Measurements from ENCODE around the gene HOXA4.

Gene HOXA4

DNA sequence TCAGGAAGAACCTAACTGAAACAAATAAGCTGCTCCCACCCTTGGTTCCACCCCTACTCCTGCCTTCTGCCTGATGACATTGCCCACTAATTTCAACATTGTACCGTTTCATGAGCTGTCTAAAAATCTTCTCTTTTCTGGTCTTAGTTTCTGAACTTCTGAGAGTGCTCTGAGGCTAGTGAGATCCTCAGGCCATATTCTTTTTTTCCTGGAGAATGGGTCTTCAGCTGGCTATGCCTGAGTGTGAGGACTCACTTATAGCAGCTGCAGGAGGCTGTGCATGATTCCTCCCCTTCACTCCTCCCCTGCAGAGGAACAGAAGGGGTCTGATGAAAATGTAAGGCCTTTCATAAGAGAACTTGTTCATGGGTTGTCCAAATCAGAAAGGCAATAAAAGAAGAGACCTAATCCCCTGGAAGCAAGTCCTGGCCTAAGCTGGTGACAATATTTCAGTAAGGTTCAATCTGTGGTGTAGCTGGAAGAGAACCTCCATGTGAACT is 11.1 kb downstream of the HOXA4 start:
- no peak overlapping the region for H3K4me3 ChIP-seq (ENCODE audit: low read length)
- DNase-seq (ENCODE audit: low read depth), result no peak
- TF ChIP-seq, protein P1, sequence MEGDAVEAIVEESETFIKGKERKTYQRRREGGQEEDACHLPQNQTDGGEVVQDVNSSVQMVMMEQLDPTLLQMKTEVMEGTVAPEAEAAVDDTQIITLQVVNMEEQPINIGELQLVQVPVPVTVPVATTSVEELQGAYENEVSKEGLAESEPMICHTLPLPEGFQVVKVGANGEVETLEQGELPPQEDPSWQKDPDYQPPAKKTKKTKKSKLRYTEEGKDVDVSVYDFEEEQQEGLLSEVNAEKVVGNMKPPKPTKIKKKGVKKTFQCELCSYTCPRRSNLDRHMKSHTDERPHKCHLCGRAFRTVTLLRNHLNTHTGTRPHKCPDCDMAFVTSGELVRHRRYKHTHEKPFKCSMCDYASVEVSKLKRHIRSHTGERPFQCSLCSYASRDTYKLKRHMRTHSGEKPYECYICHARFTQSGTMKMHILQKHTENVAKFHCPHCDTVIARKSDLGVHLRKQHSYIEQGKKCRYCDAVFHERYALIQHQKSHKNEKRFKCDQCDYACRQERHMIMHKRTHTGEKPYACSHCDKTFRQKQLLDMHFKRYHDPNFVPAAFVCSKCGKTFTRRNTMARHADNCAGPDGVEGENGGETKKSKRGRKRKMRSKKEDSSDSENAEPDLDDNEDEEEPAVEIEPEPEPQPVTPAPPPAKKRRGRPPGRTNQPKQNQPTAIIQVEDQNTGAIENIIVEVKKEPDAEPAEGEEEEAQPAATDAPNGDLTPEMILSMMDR (conservative IDR thresholded peaks at IDR 0.05; ENCODE audit: low read depth, low read length), result no peak

DNA sequence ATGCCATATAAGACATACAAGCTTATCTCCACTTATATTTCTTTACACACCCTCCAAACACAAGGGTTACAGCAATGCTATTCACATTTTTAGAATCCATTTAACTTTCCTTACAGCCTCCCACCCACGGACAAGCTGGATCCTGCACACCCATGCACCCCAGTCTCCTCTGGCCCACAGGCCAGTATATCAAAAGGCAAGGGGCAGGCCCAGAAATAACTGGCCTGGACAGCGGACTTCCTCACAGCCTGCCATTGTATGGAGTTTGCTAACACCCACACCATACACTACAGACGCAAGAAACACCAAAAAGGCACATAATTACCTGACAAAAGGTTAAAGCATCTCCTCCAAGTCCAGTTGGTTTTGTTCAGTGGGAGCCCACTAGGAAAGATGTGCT is 12.0 kb downstream of the HOXA4 start:
- no peak for DNase-seq (ENCODE audit: low read depth)
- no peak overlapping the region for H3K4me3 ChIP-seq (ENCODE audit: low read length)
- TF ChIP-seq, protein P1 (conservative IDR thresholded peaks at IDR 0.05; ENCODE audit: low read depth, low read length), result no peak

DNA sequence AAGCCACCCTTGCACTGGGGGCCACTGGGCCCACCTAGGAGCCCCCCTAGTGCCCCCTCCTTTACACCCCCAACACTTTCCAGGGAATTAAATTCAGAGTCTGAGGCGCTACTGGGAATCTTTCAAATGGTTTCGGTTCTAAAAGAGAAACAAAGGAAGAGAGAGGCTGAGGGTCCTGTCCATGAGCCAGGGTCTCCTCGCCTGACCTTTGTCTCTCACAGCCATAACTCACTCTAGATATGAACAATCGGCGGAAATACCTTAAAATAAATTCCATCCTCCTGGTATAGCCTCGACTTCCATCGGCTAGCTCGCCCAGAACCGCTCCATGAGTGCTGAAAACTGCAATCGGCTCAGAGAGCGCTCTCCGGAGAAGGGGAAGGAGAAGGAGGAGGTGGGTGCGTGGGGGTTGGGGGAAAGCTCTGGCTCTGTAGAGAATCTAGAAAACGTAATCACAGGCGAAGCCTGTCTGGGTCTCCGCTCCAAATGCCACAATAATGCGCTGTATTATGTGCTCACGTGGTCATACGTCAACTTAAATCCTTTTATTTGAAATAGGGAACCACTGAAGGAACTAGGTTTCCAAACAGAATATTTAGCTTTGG is 12.6 kb downstream of the HOXA4 start:
- no peak for DNase-seq (ENCODE audit: low read depth)
- TF ChIP-seq, protein P1 (conservative IDR thresholded peaks at IDR 0.05; ENCODE audit: low read depth, low read length), result no peak
- H3K4me3 ChIP-seq (ENCODE audit: low read length), result no peak overlapping the region

DNA sequence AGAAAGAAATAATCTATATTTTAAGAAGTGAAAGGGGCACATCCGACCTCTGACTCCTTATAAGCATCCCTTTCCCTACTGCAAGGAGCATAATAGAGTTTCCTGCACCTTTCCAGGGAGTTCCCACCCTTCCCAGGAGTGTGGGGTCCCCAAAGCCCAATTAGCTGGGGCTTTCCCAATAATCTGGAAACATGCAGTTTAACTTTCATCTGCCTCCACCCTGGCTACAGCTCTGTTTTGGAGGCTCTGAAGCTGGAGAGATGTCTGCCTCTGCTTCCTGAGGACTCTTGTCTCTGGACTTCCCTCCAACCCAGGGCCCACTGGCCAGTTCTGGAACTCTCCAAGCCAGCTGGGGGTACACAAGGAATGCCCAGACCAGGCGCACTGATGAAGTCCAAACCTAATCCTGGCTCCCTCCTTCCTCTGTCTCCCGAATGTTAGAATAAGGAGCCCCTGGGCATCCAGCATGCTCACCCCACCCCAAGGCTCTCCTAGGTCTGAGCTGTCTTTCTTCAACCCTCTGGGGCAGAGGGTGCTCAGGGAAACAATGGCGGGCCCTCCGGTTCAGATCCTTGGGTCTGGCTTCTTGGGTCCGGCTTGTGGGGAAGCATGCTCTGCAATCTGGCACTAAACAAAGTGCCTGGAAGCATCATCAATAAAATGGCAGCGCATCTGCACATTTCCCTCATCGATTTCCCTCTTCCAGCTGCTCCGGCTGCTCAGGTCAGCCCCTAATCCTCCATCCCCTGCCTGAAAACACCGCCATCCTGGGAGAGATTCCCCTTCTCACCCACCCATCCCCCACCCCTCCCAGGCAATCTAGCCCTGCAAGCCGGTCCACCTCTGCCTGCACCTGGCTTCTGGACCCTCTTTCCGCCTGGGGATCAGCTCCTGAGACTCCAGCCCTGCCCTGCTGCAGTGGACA is 13.3 kb downstream of the HOXA4 start:
- DNase-seq (ENCODE audit: low read depth), result no peak
- H3K4me3 ChIP-seq (ENCODE audit: low read length), result no peak overlapping the region
- TF ChIP-seq, protein P1 (conservative IDR thresholded peaks at IDR 0.05; ENCODE audit: low read depth, low read length), result no peak

DNA sequence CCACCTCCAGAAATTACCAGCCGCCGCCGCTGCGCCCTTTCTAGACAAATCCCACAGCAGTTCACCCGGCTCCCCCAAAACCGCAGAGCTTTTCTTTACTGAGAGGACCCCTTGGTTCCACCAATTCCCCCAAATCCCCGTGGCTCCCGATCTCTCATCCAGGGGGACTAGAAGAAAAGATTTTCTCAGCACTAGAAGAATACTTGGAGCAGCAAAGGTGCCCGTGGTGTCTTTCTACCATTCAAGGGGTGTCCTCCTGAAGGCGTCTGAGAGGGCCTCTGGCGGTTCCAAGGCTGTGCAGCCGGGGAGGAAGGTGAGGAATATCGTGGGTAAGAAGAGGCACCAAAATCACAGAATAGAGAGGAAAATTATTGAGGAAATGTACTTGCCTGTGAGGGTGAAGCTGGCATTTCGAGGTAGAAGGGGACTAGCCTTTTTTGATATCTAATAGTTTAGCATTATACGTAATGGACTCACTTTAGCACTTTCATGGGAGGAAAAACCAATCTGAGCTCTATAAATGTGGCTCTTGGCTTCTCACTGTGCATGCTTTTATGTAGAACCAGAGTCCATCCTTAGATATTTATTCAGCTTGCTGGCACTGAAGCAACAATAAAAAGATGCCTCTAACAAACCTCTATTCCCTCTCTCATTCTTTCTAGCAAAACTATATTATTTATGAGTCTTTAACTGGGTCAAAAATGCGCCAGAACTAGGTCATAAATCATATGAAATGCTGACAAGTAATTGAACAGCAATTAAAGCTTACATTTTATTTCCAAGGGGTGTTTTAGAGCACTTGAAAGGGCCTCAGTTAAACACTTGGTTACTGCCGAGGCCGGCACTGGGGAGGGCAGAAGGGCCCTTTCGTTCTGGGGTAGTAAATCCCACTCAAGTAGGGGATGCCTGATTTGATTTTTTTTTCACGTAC is 14.3 kb downstream of the HOXA4 start:
- H3K4me3 ChIP-seq (ENCODE audit: low read length), result no peak overlapping the region
- no peak for DNase-seq (ENCODE audit: low read depth)
- TF ChIP-seq, protein P1 (conservative IDR thresholded peaks at IDR 0.05; ENCODE audit: low read depth, low read length), result no peak

DNA sequence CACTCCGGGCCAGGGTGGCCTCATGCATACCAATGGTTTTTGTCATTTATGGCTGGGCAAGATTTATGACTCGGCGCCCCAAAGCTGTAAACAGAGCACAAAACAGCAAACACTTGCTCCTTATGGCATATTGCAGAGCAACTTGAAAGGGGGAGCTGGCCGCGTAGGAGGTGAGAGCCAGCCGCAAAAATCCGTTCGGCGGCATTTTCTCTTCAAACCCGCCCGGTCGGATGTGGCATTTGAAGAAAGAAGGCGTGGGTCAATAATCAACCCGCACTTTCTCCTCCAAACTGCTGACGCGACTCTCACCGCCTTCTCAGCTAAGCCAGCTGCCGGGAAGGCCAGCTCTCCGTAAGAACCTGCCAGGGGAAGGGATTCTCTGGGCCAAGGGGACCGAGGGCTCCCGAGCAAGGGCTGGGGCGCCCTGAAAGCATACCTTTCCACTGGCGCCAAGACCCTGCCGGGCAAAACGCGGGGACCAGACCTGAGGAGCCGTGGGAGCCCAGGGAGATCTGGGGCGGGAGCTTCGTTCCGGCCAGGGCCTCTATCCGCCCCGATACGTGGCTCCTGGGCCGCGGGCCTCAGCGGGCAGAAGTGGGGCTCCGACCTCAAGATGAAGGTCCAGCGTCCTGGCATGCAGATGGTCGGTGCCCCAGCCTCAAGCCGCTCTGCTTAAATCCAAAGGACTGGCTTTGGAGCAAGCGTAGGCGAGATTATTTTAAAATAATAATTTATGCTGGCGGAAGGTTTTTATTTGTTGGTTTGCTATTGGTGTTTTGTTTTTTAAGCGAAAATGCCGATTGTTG is 15.1 kb downstream of the HOXA4 start:
- DNase-seq (ENCODE audit: low read depth), result no peak
- TF ChIP-seq, protein P1 (conservative IDR thresholded peaks at IDR 0.05; ENCODE audit: low read depth, low read length), result no peak

More for the DNA sequence above, 15.1 kb downstream of the HOXA4 start:
- H3K4me3 ChIP-seq (ENCODE audit: low read length), result no peak overlapping the region

Data from retinal pigment epithelial cell (primary cell).